ENCODE data around the gene ZBTB16.

ZBTB16 gene

GRCh38 chr11:114132944-114133394 lies 73.5 kb downstream of the ZBTB16 start:
- no peak for DNase-seq

GRCh38 chr11:114133548-114134329 lies 74.2 kb downstream of the ZBTB16 start:
- DNase-seq, result no peak

- DNase-seq, result no peak
These were observed 75.4 kb downstream of the ZBTB16 start for GRCh38 chr11:114134870-114135269.

GRCh38 chr11:114135737-114136151 lies 76.2 kb downstream of the ZBTB16 start:
- DNase-seq, result no peak

- DNase-seq, result no peak
These were observed 77.5 kb downstream of the ZBTB16 start for GRCh38 chr11:114136686-114137640.

- DNase-seq, result no peak
These were observed 78.3 kb downstream of the ZBTB16 start for GRCh38 chr11:114137838-114138237.

GRCh38 chr11:114138411-114138810 lies 78.9 kb downstream of the ZBTB16 start:
- no peak for DNase-seq

- no peak for DNase-seq
These were observed 81.3 kb downstream of the ZBTB16 start for GRCh38 chr11:114140826-114141225.

- DNase-seq, result no peak
These were observed 82.5 kb downstream of the ZBTB16 start for GRCh38 chr11:114141863-114142580.

GRCh38 chr11:114142707-114143106 lies 83.2 kb downstream of the ZBTB16 start:
- DNase-seq, result no peak

GRCh38 chr11:114145166-114145775 lies 85.8 kb downstream of the ZBTB16 start:
- DNase-seq, result no peak

- no peak for DNase-seq
These were observed 88.0 kb downstream of the ZBTB16 start for GRCh38 chr11:114147375-114148012.

- DNase-seq, result no peak
These were observed 88.5 kb downstream of the ZBTB16 start for GRCh38 chr11:114148013-114148382.

- DNase-seq, result no peak
These were observed 90.3 kb downstream of the ZBTB16 start for GRCh38 chr11:114149689-114150407.

GRCh38 chr11:114150671-114151070 lies 91.2 kb downstream of the ZBTB16 start:
- no peak for DNase-seq

GRCh38 chr11:114151631-114152030 lies 92.1 kb downstream of the ZBTB16 start:
- DNase-seq, result no peak

GRCh38 chr11:114152162-114152561 lies 92.7 kb downstream of the ZBTB16 start:
- no peak for DNase-seq

- no peak for DNase-seq
These were observed 93.3 kb downstream of the ZBTB16 start for GRCh38 chr11:114152785-114153184.

- DNase-seq, result no peak
These were observed 93.7 kb downstream of the ZBTB16 start for GRCh38 chr11:114153224-114153623.

GRCh38 chr11:114154271-114155047 lies 94.9 kb downstream of the ZBTB16 start:
- DNase-seq, result no peak

- DNase-seq, result no peak
These were observed 95.6 kb downstream of the ZBTB16 start for GRCh38 chr11:114155116-114155515.

Data from NCI-H2107 (cell line).